ENCODE results near the gene FNDC11.

FNDC11 gene

GRCh38 chr20:63525971-63526370, 28.0 kb upstream of the FNDC11 start:
- DNase-seq: no peak

- no peak for DNase-seq
Observed at GRCh38 chr20:63527184-63527583, 26.8 kb upstream of the FNDC11 start.

DNA sequence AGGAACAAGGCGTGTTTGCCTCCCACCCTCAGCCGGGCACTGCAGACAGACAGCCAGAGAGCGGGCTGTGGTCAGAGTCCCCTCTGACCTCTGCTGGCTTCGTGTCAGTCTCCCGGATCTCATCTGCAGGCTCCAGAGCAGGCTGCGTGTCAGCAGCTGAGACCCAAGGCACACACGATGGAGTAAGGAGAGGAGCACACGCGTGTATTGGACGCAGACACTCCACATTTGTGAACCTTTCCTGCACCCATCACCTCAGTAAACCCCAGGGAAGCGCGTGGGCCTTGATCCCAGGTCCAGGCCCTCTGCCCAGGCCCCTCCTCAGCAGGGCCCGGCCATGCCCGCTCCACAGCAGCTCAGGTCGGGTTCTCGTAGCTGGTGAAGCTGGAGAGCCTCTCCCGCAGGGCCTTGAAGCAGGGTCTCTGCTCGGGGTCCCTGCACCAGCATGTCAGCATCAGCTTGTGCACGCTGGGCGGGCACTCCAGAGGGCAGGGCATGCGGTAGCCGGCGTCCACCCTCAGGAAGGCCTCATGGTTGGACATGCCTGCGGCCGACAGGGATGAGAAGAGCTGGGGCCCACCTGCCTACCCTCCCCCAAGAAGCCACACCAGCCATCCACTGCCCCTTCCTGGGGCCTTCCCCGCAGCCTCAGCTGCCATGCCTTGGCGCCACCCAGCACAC, 24.6 kb upstream of the FNDC11 start:
- no peak for DNase-seq

DNA sequence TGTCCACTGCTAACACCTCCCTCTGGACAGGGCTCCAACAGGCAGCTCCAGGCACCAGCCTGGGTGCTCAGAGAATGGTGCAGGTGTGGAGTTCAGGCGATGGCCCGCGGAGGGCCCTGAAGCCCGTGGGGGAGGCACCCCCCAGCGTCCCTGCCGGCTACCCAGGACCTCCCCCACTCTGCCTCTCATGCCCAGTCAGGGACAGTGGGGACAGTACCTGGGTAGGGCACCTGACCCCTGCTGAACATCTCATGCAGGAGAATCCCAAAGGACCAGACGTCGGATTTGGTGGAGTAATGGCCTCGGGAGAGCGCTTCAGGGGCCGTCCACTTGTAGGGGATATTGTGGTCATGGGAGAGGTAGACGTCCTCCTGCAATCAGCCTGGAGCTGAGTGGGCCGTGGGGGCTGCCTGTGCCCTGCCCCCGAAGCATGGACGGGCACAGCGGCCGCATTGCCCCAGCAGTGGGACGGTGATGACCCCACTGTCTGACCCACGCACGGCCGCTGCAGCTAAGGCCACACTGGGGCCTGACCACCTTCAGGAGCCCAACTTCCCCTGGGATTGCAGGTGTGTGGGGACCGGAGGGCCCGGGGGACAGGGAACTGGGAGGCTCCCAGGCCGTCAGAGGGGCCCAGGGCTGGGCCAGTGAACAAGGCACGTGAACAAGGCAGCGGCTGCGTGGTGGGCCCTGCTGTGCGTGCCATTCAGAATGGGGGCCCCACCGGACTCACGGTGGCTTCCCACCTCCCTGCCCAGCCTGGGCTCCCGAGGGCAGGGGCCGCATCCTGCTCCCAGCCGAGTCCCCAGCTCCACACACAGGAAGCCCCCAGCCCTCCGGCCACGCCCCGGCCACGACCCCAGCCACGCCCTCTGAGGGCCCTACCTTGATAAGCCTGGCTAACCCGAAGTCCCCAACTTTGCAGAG, 23.8 kb upstream of the FNDC11 start:
- DNase-seq: no peak

- no peak for DNase-seq
Observed at GRCh38 chr20:63530788-63531160, 23.2 kb upstream of the FNDC11 start.

DNA sequence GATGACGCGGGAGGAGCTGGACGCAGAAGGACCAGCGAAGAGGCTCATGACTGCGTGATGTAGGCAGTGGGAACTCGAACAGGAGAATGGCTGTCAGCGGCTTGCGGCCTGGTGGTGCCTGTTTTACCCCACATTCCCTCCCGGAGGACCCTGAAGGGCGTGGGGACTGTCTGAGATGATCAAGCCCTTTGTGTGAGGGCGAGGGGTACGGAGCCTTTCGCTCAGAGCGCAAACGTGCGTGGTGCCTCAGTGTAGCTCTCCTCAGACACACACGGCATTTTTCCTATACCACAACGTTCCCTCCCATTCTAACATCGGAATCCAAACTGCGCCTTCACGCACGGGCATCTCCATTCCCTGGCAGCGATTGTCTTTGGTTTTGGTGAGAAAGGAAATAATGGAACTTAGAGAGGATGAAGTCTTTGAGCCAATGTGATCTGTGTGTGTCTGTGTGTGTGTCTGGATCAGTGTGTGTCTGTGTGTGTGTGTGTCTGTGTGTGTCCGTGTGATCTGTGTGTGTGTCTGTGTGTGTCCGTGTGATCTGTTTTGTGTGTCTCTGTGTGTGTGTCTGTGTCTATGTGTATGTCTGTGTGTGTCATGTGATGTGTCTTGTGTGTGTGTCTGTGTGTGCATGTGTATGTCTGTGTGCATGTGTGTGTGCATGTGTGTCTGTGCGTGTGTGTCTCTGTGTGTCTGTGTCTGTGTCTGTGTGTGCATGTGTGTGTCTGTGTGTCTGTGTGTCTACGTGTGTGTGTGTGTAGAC, 22.1 kb upstream of the FNDC11 start:
- no peak for DNase-seq

GRCh38 chr20:63532449-63532971, 21.4 kb upstream of the FNDC11 start:
- no peak for DNase-seq

DNA sequence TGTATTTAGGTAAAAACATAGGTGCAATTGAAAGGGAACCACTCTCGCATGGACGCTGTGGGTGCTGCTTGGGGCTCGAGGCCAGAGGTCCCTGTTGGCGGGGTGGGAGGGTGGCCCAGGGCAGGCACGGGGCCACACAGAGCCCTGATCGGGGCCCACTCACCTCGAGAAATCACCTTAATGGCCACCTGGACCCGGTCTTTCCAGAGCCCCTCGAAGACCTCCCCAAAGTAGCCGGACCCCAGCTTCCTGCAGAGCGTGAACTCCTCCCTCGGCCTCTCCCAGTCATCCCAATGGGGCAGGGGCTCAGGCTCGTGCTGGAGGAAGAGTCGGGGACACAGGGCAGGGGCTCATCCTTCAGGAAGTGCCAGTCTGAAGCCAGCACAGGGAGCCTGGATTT, 20.6 kb upstream of the FNDC11 start:
- no peak for DNase-seq

- DNase-seq: no peak
Observed at GRCh38 chr20:63533871-63534393, 20.0 kb upstream of the FNDC11 start.

DNA sequence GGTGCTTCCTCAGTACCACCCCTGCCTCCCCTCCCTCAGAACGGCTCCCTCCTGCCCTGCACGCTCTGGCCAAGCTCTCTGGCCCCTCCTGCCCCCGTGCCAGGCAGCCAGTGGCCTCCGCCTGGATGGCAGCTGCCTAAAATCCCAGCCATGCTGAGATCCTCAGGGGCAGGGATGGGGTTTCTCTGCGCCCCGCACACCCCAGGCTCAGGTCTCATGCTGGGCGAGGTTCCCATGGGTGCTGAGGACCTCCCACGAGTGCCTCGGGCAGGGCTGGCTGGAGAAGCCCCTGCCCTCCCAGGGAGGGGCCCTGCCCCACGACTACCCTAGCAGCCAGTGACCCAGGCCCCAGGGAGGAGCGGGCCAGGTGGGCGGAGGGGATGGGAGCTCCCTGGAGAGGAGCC, 19.5 kb upstream of the FNDC11 start:
- DNase-seq: no peak

- no peak for DNase-seq
Observed at GRCh38 chr20:63534831-63535651, 18.9 kb upstream of the FNDC11 start.

DNA sequence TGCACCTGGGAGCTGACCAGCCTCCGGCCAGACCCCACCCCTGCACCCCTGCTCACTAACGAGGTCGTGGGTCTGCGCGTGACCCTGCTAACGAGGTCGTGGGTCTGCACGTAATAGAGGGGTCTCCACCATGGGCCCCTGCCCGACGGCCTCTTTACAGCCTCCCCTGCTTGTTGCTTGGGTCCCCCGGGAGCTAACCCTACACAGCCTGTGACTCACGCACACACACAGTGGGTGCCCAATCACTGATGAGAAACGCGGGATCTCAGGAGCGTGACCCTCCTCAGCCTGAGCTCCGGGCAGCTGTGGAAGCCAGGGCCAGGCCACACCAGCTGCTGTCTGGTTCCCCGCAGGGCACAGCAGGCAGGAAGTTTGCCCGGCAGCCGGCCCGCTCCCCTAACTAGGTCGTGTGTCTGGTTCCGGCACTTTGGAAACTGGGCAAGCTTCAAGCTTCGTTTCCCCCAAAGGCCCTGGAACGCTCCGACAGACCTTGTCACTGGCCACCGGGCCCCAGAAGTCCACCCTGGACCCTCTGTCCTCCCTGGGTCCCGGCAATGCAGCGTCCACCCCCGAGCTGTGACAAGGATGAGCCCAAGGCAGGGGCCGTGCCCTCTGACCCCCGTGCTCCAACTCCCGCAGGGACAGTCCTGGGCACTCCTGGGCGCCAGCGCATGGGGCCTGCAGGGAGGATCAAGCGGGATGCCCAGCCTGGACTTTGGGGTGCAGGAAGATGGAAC, 17.6 kb upstream of the FNDC11 start:
- DNase-seq: no peak

- no peak for DNase-seq
Observed at GRCh38 chr20:63536997-63537524, 16.9 kb upstream of the FNDC11 start, which contains the start of gene PTK6. TSS of gene PTK6 (minus strand) at chr20:63537376. CDS start at chr20:63537314, 62 bp downstream.

- peak; percentile 80 for DNase-seq
Observed at GRCh38 chr20:63537525-63538203, 16.3 kb upstream of the FNDC11 start.

DNA sequence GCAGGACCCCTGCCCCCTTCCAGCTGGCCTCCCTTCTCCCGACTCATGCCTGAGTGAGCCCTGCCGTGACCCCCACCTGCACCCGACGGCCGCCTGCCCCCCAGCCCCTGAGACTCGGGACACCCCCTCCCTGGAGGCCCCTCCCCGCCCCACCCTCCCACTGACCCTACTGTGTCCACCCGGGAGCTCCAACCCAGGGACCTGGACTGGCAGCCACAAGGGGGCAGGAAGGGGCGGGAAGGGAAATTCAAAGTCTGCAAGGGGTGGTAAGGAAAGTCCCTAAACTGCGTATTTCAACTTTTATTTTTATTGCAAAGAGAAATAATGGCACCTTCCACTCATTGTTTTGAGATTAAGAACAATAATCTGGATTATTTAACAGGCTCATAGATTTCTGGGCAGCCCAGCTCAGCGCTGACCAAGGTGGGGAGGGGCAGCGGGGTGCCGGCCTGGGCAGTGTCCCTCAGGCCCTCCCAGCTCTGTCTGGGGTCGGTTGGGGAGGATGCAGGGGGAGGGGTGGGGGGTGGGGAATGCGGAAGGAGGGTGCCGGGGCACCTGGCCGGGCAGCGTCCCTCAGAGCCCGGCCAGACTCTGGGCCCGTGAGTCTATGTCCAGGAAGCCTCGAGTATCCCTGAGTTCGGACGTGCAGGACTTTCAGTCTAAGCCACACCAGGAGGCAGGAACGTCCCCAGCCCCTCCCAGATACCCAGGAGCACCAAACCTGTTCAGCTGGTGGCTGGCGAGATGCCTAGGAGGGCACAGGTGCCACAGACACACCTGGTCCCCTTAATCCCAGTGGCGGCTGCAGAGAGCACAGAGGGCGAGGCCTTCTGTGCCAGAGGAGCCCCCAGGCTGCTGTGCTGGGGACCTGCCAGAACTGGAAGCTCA, 15.5 kb upstream of the FNDC11 start:
- no peak for DNase-seq

DNA sequence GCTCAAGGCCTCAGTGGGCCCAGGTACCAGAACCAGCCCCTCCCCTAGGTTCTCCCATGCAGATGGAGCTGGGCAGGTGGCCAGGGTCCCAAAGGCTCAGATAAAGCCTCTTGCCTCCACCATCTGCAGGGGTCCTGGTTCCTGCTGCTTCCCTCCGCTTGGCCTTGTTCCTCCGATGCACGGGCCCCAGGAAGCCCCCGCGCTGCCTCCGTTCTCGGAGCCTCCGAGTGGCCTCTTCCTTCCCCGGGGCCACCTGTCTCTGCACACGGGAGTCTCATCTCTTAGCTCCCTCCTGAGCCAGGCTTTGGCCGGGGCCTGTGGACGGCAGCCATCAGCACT, 14.9 kb upstream of the FNDC11 start:
- no peak for DNase-seq

DNA sequence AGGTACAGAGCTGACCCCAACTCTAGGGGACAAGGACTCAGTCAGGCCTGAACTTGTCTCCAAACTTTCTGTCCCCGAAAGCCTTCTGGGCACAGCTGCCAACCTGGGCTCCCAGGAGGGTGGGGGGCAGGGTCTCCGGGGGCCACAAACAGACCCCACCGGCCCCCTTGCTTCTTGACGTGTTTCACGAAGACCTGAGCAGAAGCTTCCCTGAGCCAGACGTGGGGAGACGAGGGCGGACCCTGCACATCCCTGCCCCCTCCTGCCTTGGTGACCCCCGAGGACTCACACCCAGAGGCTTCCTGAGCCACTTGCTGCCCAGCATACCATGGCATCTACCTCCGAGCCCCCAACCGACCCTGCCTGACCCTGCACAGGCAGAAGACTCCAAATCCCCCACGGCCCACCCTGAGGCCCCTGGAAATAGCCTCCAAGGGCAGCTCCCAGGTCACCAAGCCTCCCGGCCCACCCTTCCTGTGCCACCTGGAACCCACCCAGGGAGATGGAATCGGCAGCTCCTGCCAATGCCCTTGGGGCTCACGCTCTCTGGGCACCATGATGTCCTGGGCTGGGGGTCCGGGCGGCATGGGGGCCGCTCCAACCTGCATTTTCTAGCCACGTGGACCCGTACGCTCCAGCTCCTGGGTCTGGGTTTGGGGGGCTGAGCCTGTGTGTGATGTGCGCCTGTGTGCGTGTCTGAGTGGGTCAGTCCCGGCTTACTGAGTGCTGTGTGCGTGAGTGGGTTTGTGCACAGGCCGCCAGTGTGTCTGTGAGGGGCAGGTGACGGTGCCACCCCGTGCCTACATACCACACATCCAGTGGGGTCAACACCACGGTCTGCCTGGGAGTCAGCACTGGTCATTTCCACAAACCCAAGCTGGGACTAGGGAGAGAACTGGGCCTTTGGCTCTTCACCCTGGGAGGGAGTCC, 14.3 kb upstream of the FNDC11 start:
- no peak for DNase-seq

Measured in GF-D8 (cell line).